Measurements from ENCODE around the gene RFX2. TPM values are rescaled to one million over a fixed set of nuclear protein-coding genes. Genes with fewer than 3 reads are reported as not detected.
"Not testable (repeated sequence)": the region's sequence is repeated elsewhere in the genome, so short reads cannot be mapped to it uniquely, and the experiment has no call there.

RFX2 gene
- total RNA-seq, 1 donor from 2014 or later = 1.2 TPM

GRCh38 chr19:6073858-6074708 lies 36.2 kb downstream of the RFX2 start:
- peaks cover 6% of the 10 kb centered on the region for H3K27me3 Mint-ChIP-seq (ENCODE audit: unreplicated experiment)
- TF ChIP-seq CTCF (IDR thresholded peaks at IDR 0.05; ENCODE audit: unreplicated experiment) = no peak
- no peak overlapping the region for H3K4me3 Mint-ChIP-seq (ENCODE audit: unreplicated experiment)
- no peak for DNase-seq (ENCODE audit: low spot score)
- peaks cover under 1% of the 10 kb centered on the region for H3K9me3 Mint-ChIP-seq (ENCODE audit: unreplicated experiment)
- H3K36me3 Mint-ChIP-seq (ENCODE audit: low read depth, unreplicated experiment) = no peaks in the 10 kb centered on the region
- no peak overlapping the region for H3K27ac Mint-ChIP-seq (ENCODE audit: unreplicated experiment)
- H3K4me1 Mint-ChIP-seq (ENCODE audit: unreplicated experiment) = no peaks in the 10 kb centered on the region

DNA sequence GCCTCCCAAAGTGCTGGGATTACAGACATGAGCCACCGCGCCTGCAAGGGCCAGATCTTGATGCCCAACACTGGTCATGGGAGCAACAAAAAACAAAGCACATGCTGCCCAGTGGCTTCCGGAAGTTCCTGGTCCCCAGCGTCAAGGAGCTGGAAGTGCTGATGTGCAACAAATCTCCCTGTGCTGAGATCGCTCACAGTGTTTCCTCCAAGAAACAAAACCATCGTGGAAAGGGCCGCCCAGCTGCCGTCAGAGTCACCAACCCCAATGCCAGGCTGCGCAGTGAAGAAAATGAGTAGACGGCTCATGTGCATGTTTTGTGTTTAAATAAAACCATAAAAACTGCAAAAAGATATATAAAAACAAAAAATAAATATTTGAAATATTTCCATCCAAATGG lies 37.1 kb downstream of the RFX2 start:
- H3K27ac Mint-ChIP-seq (ENCODE audit: unreplicated experiment) = not testable (repeated sequence)

GRCh38 chr19:6071875-6072274 lies 38.4 kb downstream of the RFX2 start:
- Mint-ChIP-seq H3K9me3 (ENCODE audit: unreplicated experiment) (peaks cover 4% of the 10 kb centered on the region), H3K4me1 (ENCODE audit: unreplicated experiment) (peaks cover 6% of the 10 kb centered on the region), H3K4me3 (ENCODE audit: unreplicated experiment) (no peak overlapping the region), H3K27me3 (ENCODE audit: unreplicated experiment) (peaks cover 6% of the 10 kb centered on the region), H3K27ac (ENCODE audit: unreplicated experiment) (no peak overlapping the region), H3K36me3 (ENCODE audit: low read depth, unreplicated experiment) (no peaks in the 10 kb centered on the region)
- TF ChIP-seq CTCF (IDR thresholded peaks at IDR 0.05; ENCODE audit: unreplicated experiment) = no peak
- no peak for DNase-seq (ENCODE audit: low spot score)

More for the DNA sequence above, 37.1 kb downstream of the RFX2 start:
- DNase-seq (ENCODE audit: low spot score); H3K4me3 Mint-ChIP-seq (ENCODE audit: unreplicated experiment); H3K27me3 Mint-ChIP-seq (ENCODE audit: unreplicated experiment); H3K4me1 Mint-ChIP-seq (ENCODE audit: unreplicated experiment); H3K36me3 Mint-ChIP-seq (ENCODE audit: low read depth, unreplicated experiment); H3K9me3 Mint-ChIP-seq (ENCODE audit: unreplicated experiment): not testable (repeated sequence)

DNA sequence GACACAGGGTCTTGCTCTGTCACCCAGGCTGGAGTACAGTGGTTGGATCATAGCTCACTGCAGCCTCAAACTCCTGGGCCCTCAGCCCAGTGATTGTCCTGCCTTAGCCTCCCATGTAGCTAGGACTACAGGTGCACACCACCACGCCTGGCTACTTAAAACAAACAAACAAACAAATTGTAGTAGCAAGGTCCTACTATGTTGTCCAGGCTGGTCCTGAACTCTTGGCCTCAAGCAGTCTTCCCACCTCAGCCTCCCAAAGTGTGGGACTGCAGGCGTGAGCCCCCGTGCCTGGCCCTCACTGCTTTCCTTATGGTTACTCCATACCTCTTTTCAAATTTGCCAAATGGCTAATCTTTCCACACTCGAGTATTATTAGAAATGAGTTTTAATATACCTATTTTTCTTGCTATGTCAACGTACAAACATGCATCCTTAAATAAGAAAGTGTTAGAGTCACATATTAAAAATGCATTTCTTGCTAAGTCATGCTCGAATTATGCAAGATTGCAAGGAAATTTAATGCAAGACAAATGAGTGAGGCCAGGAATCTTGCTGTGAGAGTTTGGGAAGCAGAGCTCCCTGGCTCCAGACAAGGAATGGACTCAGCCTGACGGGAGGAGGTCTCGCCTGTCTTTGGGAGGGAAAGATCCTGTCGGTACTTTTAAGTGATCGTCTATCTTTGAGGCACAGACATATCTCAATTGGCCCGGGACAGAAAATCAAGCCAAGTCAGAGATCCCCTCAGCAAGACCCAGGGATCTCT lies 39.4 kb downstream of the RFX2 start:
- H3K4me3 Mint-ChIP-seq (ENCODE audit: unreplicated experiment) = no peak overlapping the region
- H3K27me3 Mint-ChIP-seq (ENCODE audit: unreplicated experiment) = peaks cover 6% of the 10 kb centered on the region
- DNase-seq (ENCODE audit: low spot score) = no peak
- H3K4me1 Mint-ChIP-seq (ENCODE audit: unreplicated experiment) = peaks cover 13% of the 10 kb centered on the region
- H3K36me3 Mint-ChIP-seq (ENCODE audit: low read depth, unreplicated experiment) = no peaks in the 10 kb centered on the region
- TF ChIP-seq CTCF (IDR thresholded peaks at IDR 0.05; ENCODE audit: unreplicated experiment) = no peak
- H3K9me3 Mint-ChIP-seq (ENCODE audit: unreplicated experiment) = peaks cover 4% of the 10 kb centered on the region
- no peak overlapping the region for H3K27ac Mint-ChIP-seq (ENCODE audit: unreplicated experiment)

DNA sequence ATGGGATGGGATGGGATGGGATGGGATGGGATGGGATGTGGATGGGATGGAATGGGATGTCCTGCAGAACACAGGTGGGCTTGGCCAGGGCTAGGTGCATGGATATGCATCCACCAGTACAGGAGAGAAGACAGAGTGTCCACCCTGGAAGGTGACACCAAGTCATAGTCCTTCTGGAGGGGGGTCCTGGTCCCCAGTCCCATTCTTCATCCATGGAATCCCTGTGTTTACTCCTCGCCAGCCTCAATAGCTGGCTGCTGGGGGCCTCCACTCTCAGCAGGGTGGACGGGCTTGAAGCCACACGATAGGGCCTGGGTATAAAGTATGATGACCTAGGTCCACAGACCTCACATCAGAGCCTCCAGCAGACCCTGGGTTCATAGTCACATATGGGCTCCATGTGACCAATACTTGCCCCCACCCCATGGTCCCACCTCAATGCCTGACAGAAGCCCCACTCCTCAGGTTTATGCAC lies 40.1 kb downstream of the RFX2 start:
- no peak for TF ChIP-seq CTCF (IDR thresholded peaks at IDR 0.05; ENCODE audit: unreplicated experiment)
- DNase-seq (ENCODE audit: low spot score) = no peak
- peaks cover 13% of the 10 kb centered on the region for H3K4me1 Mint-ChIP-seq (ENCODE audit: unreplicated experiment)
- no peak overlapping the region for H3K27ac Mint-ChIP-seq (ENCODE audit: unreplicated experiment)
- no peak overlapping the region for H3K4me3 Mint-ChIP-seq (ENCODE audit: unreplicated experiment)
- H3K27me3 Mint-ChIP-seq (ENCODE audit: unreplicated experiment) = peaks cover 6% of the 10 kb centered on the region
- H3K36me3 Mint-ChIP-seq (ENCODE audit: low read depth, unreplicated experiment) = no peaks in the 10 kb centered on the region
- H3K9me3 Mint-ChIP-seq (ENCODE audit: unreplicated experiment) = peaks cover 4% of the 10 kb centered on the region
